Measurements from ENCODE around the gene RPP14.

The RPP14 gene

DNA sequence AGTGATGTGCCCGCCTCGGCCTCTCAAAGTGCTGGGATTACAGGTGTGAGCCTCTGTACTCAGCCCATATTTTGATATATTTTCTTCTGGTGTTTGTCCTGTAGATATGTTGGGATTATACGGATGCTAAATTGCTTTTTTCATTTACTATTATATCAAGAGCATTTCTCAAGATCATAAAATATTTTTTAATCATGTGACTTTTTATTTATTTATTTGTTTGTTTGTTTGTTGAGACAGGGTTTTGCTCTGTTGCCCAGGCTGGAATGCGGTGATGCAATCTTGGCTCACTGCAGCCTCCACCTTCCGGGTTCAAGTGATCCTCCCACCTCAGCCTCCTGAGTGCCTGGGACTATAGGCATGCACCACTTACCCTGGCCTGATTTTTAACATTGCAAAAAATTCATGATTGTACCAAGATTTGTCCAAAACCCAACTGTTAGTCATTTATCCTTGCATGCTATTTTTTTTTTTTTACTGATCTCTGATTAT is 23.9 kb downstream of the RPP14 start:
- in situ Hi-C loops (cut with MboI; ENCODE audit: low sequenced_read_pairs, unreplicated experiment), result loop anchor here (10.0 kb wide), 1 partner anchor 205 kb away; the partner anchor contains the start of gene ACOX2
- no peak for DNase-seq (ENCODE audit: low spot score)
- TF ChIP-seq, protein P1, sequence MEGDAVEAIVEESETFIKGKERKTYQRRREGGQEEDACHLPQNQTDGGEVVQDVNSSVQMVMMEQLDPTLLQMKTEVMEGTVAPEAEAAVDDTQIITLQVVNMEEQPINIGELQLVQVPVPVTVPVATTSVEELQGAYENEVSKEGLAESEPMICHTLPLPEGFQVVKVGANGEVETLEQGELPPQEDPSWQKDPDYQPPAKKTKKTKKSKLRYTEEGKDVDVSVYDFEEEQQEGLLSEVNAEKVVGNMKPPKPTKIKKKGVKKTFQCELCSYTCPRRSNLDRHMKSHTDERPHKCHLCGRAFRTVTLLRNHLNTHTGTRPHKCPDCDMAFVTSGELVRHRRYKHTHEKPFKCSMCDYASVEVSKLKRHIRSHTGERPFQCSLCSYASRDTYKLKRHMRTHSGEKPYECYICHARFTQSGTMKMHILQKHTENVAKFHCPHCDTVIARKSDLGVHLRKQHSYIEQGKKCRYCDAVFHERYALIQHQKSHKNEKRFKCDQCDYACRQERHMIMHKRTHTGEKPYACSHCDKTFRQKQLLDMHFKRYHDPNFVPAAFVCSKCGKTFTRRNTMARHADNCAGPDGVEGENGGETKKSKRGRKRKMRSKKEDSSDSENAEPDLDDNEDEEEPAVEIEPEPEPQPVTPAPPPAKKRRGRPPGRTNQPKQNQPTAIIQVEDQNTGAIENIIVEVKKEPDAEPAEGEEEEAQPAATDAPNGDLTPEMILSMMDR (IDR thresholded peaks at IDR 0.05; ENCODE audit: borderline replicate concordance, control extremely low read depth, extremely low read depth, insufficient read depth, missing control alignments), result no peak

DNA sequence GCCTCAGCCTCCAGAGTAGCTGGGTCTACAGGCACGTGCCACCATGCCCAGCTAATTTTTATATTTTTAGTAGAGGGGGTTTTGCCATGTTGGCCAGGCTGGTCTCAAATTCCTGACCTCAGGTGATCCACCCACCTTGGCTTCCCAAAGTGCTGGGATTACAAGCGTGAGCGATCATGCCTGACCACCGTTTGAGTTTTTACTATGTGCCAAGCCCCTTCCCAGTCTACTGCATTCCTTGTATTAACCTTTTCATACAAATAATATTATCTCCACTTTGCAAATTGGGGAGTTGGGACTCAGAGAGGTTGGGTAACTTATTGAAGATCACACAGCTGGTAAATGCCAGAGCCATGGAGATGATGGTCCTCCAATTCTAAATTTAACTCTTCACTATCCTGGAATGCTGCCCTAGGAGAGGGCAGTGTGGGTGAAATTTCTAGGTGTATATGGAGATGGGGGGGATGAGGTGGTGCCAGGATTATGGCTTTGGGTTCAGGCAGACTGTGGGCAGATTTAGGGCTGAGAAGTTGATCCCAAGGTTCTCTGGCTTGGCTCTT is 25.6 kb downstream of the RPP14 start:
- TF ChIP-seq, protein P1 (IDR thresholded peaks at IDR 0.05; ENCODE audit: borderline replicate concordance, control extremely low read depth, extremely low read depth, insufficient read depth, missing control alignments), result no peak
- in situ Hi-C loops (cut with MboI; ENCODE audit: low sequenced_read_pairs, unreplicated experiment), result no loop called here
- no peak for DNase-seq (ENCODE audit: low spot score)

DNA sequence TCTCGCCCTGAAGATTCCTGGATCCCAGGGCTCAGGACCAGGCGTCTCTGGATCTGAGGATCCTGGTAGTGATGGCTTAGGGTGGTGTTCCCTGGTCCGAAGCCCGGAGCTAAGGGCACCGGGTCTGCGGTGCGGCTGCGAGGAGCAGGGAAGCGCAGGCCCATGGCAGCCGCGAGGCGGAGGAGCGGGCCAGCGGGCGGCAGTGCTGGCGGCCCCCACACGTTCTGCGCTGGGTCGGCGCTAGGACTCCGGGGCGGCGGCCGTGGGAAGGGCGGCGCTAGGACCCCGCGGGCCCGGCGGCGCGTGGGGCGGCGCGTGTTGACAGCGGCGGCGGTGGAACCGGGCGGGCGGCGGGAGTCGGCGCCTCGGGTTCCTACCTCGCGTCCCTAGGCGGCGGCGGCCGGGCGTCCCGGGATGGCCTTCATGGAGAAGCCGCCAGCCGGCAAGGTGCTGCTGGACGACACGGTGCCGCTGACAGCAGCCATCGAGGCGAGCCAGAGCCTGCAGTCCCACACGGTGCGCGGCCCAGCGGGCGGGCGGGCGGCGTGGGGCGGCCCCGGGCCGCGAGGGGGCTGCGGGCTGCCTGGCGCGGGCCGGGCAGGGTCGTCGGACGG is 26.6 kb downstream of the RPP14 start, which contains the start of gene PXK:
PXK (plus strand) TSS at position 318 of the 614 bp plus-strand sequence; CDS start at position 415, 97 bp downstream.
- TF ChIP-seq, protein P1 (IDR thresholded peaks at IDR 0.05; ENCODE audit: borderline replicate concordance, control extremely low read depth, extremely low read depth, insufficient read depth, missing control alignments), result peak; percentile 46
- in situ Hi-C loops (cut with MboI; ENCODE audit: low sequenced_read_pairs, unreplicated experiment), result no loop called here
- DNase-seq (ENCODE audit: low spot score), result peak; percentile 88

DNA sequence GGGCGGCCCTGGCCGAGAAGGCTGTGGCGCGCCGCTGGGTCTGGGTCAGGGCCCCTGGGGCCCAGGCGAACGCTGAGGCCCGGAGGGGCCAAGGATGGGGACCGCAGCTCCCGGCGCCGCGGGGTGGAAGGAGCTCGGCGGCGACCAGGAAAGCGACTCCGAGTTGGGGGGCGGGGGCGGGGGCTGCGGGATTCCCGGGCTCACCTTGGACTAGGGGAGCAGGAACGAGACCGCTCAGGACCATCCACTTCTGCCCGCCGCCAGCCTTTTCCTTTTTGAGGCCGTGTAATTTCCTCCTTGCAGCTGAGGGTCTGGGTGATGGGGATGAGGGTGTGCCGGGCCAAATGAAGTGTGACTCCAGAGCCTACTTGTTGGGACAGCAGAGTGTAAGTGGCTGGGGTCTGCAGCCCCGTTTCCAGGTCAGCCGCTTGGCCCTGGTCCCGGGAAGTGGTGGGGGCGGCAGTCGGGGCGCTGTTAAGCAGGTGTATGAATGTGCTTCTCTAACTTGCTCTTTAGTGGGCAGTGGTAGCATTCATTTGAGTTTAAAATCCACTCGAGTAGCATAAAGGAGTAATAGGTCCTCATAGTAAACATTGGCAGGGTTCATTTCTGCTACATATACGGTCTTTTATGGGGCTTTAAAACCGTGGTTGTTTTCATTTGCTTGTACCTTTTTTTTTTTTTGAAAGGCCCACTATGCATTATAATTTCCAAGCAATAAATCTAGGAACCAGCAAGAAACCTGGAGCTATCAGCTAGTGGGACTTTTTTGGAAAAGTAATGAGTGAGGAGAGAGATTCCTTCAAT is 27.4 kb downstream of the RPP14 start:
- in situ Hi-C loops (cut with MboI; ENCODE audit: low sequenced_read_pairs, unreplicated experiment), result no loop called here
- DNase-seq (ENCODE audit: low spot score), result peak; percentile 75
- TF ChIP-seq, protein P1 (IDR thresholded peaks at IDR 0.05; ENCODE audit: borderline replicate concordance, control extremely low read depth, extremely low read depth, insufficient read depth, missing control alignments), result peak; percentile 46

DNA sequence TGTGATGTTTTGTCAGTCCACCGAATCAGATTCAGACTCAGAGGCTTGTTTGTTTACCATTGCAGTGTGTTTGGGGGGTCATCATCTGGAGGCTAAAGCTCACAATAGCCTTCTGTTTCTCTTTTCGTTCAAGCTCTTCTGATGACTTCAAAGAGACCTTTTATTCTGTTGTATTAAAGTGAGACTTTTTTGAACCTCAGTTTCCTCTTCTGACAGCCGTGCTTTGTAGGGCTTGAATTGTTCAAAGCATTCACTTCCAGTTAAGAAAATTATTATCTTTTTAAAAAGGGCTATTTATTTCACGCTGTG is 27.9 kb downstream of the RPP14 start:
- in situ Hi-C loops (cut with MboI; ENCODE audit: low sequenced_read_pairs, unreplicated experiment), result no loop called here
- DNase-seq (ENCODE audit: low spot score), result no peak
- TF ChIP-seq, protein P1 (IDR thresholded peaks at IDR 0.05; ENCODE audit: borderline replicate concordance, control extremely low read depth, extremely low read depth, insufficient read depth, missing control alignments), result no peak

DNA sequence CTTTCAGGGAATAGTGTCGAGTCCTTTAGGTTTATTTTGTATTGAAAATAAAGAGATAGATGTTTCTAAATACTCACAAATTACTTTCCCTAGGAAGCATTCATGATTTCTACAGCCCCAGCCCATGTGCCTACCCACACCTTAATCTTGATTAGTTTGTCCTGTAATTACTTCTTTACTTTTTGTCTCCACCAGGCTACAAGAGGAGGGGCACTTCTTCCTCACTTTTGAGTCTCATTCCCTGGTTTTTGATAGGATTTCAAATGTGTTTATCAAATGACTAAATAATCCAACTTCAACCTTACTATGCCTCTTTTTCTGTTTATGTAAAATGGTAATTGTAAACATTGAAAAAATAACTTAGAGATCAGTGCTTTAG is 28.4 kb downstream of the RPP14 start:
- TF ChIP-seq, protein P1 (IDR thresholded peaks at IDR 0.05; ENCODE audit: borderline replicate concordance, control extremely low read depth, extremely low read depth, insufficient read depth, missing control alignments), result no peak
- no peak for DNase-seq (ENCODE audit: low spot score)
- in situ Hi-C loops (cut with MboI; ENCODE audit: low sequenced_read_pairs, unreplicated experiment), result no loop called here

Data from GM13976 (cell line).